ENCODE measurements around the gene XCR1.
A peak's percentile ranks its signal among the peaks of the same experiment; 100 is the strongest.
"Not testable (repeated sequence)": the region's sequence is repeated elsewhere in the genome, so short reads cannot be mapped to it uniquely, and the experiment has no call there.

Gene XCR1

GRCh38 chr3:46027021-46027705 is at the start of gene XCR1:
XCR1 (minus strand) TSS chr3:46027483; CDS start chr3:46021947, 5,536 bp downstream.
- DNase-seq (ENCODE audit: low read depth in 1 of 2, low spot score in 1 of 2): no peak

- DNase-seq (ENCODE audit: low read depth in 1 of 2, low spot score in 1 of 2): no peak
Measured at GRCh38 chr3:46076606-46077005, 49.3 kb upstream of the XCR1 start.

GRCh38 chr3:46075816-46076215 is 48.5 kb upstream of the XCR1 start:
- no peak for DNase-seq (ENCODE audit: low read depth in 1 of 2, low spot score in 1 of 2)

- no peak for DNase-seq (ENCODE audit: low read depth in 1 of 2, low spot score in 1 of 2)
Measured at GRCh38 chr3:46071222-46071858, 44.1 kb upstream of the XCR1 start.

- DNase-seq (ENCODE audit: low read depth in 1 of 2, low spot score in 1 of 2): no peak
Measured at GRCh38 chr3:46070595-46071093, 43.4 kb upstream of the XCR1 start.

GRCh38 chr3:46068501-46068900 is 41.2 kb upstream of the XCR1 start:
- no peak for DNase-seq (ENCODE audit: low read depth in 1 of 2, low spot score in 1 of 2)

- no peak for DNase-seq (ENCODE audit: low read depth in 1 of 2, low spot score in 1 of 2)
Measured at GRCh38 chr3:46067401-46067800, 40.1 kb upstream of the XCR1 start.

GRCh38 chr3:46065750-46066256 is 38.5 kb upstream of the XCR1 start:
- DNase-seq (ENCODE audit: low read depth in 1 of 2, low spot score in 1 of 2): no peak

GRCh38 chr3:46065294-46065705 is 38.0 kb upstream of the XCR1 start:
- peak; percentile 53 to 78 for DNase-seq (ENCODE audit: low read depth in 1 of 2, low spot score in 1 of 2)

GRCh38 chr3:46062679-46063078 is 35.4 kb upstream of the XCR1 start:
- no peak for DNase-seq (ENCODE audit: low read depth in 1 of 2, low spot score in 1 of 2)

GRCh38 chr3:46061887-46062286 is 34.6 kb upstream of the XCR1 start:
- DNase-seq (ENCODE audit: low read depth in 1 of 2, low spot score in 1 of 2): no peak

- DNase-seq (ENCODE audit: low read depth in 1 of 2, low spot score in 1 of 2): no peak
Measured at GRCh38 chr3:46061108-46061720, 33.9 kb upstream of the XCR1 start.

- no peak for DNase-seq (ENCODE audit: low read depth in 1 of 2, low spot score in 1 of 2)
Measured at GRCh38 chr3:46060551-46060950, 33.3 kb upstream of the XCR1 start.

- DNase-seq (ENCODE audit: low read depth in 1 of 2, low spot score in 1 of 2): no peak
Measured at GRCh38 chr3:46059432-46059831, 32.1 kb upstream of the XCR1 start.

GRCh38 chr3:46058981-46059380 is 31.7 kb upstream of the XCR1 start:
- no peak for DNase-seq (ENCODE audit: low read depth in 1 of 2, low spot score in 1 of 2)

- no peak for DNase-seq (ENCODE audit: low read depth in 1 of 2, low spot score in 1 of 2)
Measured at GRCh38 chr3:46057716-46058115, 30.4 kb upstream of the XCR1 start.

- no peak for DNase-seq (ENCODE audit: low read depth in 1 of 2, low spot score in 1 of 2)
Measured at GRCh38 chr3:46056686-46057085, 29.4 kb upstream of the XCR1 start.

GRCh38 chr3:46053761-46054515 is 26.7 kb upstream of the XCR1 start:
- DNase-seq (ENCODE audit: low read depth in 1 of 2, low spot score in 1 of 2): not testable (repeated sequence)

GRCh38 chr3:46053265-46053664 is 26.0 kb upstream of the XCR1 start:
- not testable (repeated sequence) for DNase-seq (ENCODE audit: low read depth in 1 of 2, low spot score in 1 of 2)

- no peak for DNase-seq (ENCODE audit: low read depth in 1 of 2, low spot score in 1 of 2)
Measured at GRCh38 chr3:46052531-46052930, 25.2 kb upstream of the XCR1 start.

- no peak for DNase-seq (ENCODE audit: low read depth in 1 of 2, low spot score in 1 of 2)
Measured at GRCh38 chr3:46049093-46049492, 21.8 kb upstream of the XCR1 start.

Data from activated T-helper 1 cell treated with anti-CD3 and anti-CD28 coated beads, Interleukin-2, amount 50 U/mL, for 16 hours (primary cell).